Epithelial cell of esophagus (primary cell): ENCODE data around the gene VPS4A.
"Not testable (repeated sequence)": the region's sequence is repeated elsewhere in the genome, so short reads cannot be mapped to it uniquely, and the experiment has no call there.

ENCODE experiments used
- DNase-seq: peaks from one replicate; pipeline ENCODE4 v3.0.0; 2010; ENCODE audit warnings: low read depth
- H3K4me3 ChIP-seq: 2 replicates; pipeline ENCODE4 v1.5.1; 2011; ENCODE audit warnings: mild to moderate bottlenecking, low read length, control low read depth
- TF ChIP-seq, protein P1 (sequence below): IDR thresholded peaks from 2 replicates; pipeline ENCODE4 v1.5.1; 2011; ENCODE audit warnings: low read depth, mild to moderate bottlenecking, low read length, control low read depth, inconsistent platforms; ENCODE audit not compliant: insufficient read depth; ENCODE audit errors: missing control alignments

Gene VPS4A

DNA sequence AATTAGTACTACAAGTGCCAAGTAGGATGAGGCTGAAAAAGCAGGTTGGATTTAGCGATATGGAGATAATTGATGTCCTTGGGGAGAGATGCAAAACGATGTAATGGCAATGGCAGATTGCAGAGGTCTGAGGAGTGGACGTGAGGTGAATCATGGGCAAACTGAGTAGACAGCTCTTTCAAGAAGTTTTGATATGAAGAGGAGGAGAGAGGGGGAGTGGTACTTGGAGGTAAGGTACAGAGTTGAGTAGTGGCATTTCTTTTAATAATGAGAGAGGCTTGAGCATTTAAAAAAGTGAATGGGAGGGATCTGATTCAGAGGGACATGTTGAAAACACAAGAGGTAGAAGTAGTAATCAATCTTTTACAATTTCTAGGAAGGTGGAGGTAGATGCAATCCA lies 17.7 kb upstream of the VPS4A start:
- no peak overlapping the region for H3K4me3 ChIP-seq
- TF ChIP-seq, protein P1, sequence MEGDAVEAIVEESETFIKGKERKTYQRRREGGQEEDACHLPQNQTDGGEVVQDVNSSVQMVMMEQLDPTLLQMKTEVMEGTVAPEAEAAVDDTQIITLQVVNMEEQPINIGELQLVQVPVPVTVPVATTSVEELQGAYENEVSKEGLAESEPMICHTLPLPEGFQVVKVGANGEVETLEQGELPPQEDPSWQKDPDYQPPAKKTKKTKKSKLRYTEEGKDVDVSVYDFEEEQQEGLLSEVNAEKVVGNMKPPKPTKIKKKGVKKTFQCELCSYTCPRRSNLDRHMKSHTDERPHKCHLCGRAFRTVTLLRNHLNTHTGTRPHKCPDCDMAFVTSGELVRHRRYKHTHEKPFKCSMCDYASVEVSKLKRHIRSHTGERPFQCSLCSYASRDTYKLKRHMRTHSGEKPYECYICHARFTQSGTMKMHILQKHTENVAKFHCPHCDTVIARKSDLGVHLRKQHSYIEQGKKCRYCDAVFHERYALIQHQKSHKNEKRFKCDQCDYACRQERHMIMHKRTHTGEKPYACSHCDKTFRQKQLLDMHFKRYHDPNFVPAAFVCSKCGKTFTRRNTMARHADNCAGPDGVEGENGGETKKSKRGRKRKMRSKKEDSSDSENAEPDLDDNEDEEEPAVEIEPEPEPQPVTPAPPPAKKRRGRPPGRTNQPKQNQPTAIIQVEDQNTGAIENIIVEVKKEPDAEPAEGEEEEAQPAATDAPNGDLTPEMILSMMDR = no peak
- DNase-seq = no peak

DNA sequence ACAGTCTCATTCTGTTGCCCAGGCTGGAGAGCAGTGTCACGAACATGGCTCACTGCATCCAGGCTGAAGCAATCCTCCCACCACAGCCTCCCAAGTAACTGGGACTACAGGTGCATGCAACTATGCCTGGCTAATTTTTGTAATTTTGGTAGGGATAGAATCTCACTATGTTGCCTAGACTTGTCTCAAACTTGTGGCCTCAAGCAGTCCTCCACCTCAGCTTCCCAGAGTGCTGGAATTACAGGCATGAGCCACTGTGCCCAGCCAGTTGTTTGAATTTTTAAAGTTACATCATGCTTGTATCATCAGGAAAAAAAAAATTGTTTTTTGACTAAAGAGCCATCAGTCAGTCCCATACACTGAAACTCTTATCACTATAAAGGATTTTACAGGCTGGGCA lies 17.1 kb upstream of the VPS4A start:
- TF ChIP-seq, protein P1 = no peak
- peak; percentile 79 for DNase-seq
- H3K4me3 ChIP-seq = no peak overlapping the region

DNA sequence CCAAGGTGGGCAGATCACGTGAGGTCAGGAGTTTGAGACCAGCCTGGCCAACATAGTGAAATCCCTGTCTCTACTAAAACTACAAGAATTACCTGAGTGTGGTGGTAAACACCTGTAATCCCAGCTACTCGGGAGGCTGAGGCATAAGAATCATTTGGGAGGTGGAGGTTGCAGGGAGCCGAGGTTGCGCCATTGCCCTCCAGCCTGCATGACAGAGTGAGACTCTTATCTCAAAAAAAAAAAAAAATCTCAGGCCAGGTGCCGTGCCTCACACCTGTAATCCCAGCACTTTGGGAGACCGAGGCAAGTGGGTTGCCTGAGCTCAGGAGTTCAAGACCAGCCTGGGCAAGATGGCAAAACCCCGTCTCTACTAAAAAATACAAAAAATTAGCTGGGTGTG lies 14.4 kb upstream of the VPS4A start:
- H3K4me3 ChIP-seq, DNase-seq: not testable (repeated sequence)

DNA sequence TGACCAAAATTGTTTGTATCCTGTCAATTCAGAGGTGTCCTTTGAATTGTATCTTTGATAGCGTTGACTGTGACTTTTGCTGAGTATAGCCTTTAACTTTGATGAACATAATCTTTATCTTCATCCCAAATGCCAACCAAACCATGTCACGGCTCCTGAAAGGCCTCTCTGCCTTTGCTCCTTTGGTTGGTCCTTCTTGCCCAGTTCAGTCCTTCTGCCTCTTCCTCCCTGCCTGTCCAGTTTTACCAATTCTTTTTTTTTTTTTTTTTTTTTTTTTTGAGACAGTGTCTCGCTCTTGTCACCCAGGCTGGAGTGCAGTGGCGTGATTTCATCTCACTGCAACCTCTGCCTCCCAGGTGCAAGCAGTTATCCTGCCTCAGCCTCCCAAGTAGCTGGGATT lies 12.9 kb upstream of the VPS4A start:
- H3K4me3 ChIP-seq = no peak overlapping the region
- TF ChIP-seq, protein P1 = no peak
- DNase-seq = no peak

DNA sequence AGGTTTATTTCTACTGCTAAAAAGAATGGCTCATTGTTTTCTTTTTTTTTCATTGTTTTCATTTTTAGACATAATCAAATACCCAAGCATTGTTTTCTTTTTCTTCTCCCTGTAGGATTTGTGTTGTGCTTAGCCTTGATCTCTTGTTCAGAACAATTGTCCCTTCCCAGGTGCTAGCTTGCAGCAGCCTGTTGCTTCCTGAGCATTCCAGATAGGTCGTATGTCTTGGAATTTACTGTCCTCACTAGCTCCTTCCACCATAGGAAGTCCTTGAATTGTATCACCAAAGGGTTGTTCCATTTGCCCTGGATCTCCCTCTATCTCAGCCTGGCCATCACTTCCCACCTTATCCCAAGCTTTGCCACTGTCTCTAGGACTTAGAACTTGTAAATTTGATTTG lies 10.0 kb upstream of the VPS4A start:
- no peak for DNase-seq
- H3K4me3 ChIP-seq = no peak overlapping the region
- TF ChIP-seq, protein P1 = no peak

DNA sequence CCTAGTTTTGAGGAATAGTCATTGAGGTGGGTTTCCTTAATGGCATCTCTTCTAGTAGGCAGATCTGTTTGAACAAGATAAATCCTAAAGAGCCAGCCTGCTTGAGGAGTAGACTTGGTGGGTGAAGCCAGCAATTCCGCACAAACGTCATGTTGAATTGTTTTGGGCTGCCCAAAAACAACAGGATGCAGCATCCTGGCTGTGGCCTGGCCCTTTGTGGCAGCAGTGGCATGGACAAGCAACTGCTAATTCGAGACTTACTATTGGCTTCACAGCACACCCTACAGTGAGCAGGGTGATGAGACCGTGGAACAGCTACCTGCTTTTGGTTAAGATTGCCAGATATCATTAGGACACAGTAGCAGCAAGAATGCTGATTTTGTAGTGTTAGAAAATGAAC lies 9.3 kb upstream of the VPS4A start:
- H3K4me3 ChIP-seq = no peak overlapping the region
- TF ChIP-seq, protein P1 = no peak
- no peak for DNase-seq

DNA sequence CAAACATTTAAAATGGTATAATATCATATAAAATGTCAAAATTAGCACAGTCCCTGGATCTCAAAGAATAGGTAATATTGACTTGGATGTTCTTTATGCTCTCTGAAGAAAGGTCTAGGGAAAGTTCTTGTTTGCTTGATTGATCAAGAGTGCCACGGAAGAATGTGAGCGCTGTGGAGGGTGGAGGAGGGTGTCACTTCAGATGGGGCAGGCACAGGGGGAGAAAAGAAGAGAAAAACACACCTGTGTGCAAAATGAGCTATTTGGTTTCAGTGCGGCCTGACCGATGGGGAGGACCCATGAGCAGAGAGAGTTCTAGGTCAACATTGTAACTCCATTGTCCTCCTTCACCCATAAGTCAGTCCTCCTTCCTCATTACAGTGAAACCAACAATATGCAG lies 8.8 kb upstream of the VPS4A start:
- no peak overlapping the region for H3K4me3 ChIP-seq
- TF ChIP-seq, protein P1 = no peak
- DNase-seq = no peak

DNA sequence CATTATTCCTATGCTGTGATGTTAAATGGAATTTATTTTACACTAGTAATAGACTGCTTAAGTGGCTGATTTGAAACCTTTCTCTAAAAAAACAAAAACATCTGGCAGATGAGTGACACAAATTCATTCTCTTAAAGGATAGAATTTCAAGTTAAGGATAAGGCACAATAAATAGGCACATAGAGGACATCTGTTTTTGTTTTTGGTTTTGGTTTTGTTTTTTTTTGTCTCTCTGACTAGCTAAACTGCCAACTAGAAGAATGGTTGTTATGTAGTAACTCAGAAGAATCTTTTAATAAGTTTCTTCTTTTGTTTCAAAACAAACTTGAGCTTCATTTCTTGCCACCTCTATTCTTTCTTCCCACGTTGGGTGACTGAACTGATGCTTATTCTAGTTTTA lies 5.1 kb upstream of the VPS4A start:
- DNase-seq = no peak
- TF ChIP-seq, protein P1 = no peak
- no peak overlapping the region for H3K4me3 ChIP-seq
